GM12864 (cell line): ENCODE measurements around the gene CRIP2.

ENCODE experiments used
- DNase-seq: peaks from one replicate; pipeline ENCODE4 v3.0.0-alpha.2; 2011; ENCODE audit warnings: low read depth
- H3K4me3 ChIP-seq: 2 replicates; pipeline ENCODE4 v1.5.1; 2011; ENCODE audit warnings: mild to moderate bottlenecking, low read depth, low read length, control low read depth
- TF ChIP-seq, protein P1 (sequence below): IDR thresholded peaks from 2 replicates; pipeline ENCODE4 v1.5.1; 2011; ENCODE audit warnings: low read depth, mild to moderate bottlenecking, moderate library complexity, low read length, control low read depth, inconsistent platforms; ENCODE audit errors: missing control alignments

CRIP2 gene

GRCh38 chr14:105527381-105527825 lies 52.8 kb downstream of the CRIP2 start:
- DNase-seq, result no peak
- H3K4me3 ChIP-seq, result no peak overlapping the region
- TF ChIP-seq, protein P1, sequence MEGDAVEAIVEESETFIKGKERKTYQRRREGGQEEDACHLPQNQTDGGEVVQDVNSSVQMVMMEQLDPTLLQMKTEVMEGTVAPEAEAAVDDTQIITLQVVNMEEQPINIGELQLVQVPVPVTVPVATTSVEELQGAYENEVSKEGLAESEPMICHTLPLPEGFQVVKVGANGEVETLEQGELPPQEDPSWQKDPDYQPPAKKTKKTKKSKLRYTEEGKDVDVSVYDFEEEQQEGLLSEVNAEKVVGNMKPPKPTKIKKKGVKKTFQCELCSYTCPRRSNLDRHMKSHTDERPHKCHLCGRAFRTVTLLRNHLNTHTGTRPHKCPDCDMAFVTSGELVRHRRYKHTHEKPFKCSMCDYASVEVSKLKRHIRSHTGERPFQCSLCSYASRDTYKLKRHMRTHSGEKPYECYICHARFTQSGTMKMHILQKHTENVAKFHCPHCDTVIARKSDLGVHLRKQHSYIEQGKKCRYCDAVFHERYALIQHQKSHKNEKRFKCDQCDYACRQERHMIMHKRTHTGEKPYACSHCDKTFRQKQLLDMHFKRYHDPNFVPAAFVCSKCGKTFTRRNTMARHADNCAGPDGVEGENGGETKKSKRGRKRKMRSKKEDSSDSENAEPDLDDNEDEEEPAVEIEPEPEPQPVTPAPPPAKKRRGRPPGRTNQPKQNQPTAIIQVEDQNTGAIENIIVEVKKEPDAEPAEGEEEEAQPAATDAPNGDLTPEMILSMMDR, result no peak

- no peak for DNase-seq
- peak overlapping the region; percentile 58 for H3K4me3 ChIP-seq
- TF ChIP-seq, protein P1, result peak; percentile 85
These were observed 53.4 kb downstream of the CRIP2 start for GRCh38 chr14:105527826-105528585.

DNA sequence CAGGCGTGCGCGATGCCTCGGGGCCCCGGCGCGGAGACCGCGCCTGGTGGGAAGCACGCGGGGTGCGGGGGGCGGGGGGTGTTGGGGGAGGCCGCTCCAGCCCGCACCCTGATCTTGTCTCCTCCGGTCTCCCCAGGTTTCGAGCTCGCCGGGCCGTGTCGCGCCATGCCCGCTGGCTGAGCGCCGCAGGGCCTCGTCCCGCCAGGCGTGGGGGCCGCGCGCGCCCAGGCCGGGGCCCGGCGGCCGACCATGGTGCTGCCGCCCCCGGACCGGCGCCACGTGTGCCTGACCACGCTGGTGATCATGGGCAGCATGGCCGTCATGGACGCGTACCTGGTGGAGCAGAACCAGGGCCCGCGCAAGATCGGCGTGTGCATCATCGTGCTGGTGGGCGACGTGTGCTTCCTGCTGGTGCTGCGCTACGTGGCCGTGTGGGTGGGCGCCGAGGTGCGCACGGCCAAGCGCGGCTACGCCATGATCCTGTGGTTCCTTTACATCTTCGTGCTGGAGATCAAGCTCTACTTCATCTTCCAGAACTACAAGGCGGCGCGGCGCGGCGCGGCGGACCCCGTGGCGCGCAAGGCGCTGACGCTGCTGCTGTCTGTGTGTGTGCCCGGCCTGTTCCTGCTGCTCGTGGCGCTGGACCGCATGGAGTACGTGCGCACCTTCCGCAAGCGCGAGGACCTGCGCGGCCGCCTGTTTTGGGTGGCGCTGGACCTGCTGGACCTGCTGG lies 54.1 kb downstream of the CRIP2 start:
- DNase-seq, result no peak
- TF ChIP-seq, protein P1, result no peak
- peak overlapping the region; percentile 27 for H3K4me3 ChIP-seq

- peak overlapping the region; percentile 27 for H3K4me3 ChIP-seq
- DNase-seq, result no peak
- TF ChIP-seq, protein P1, result no peak
These were observed 54.6 kb downstream of the CRIP2 start for GRCh38 chr14:105529319-105529568.
